ENCODE results near the gene MAP2K5.

Gene MAP2K5

DNA sequence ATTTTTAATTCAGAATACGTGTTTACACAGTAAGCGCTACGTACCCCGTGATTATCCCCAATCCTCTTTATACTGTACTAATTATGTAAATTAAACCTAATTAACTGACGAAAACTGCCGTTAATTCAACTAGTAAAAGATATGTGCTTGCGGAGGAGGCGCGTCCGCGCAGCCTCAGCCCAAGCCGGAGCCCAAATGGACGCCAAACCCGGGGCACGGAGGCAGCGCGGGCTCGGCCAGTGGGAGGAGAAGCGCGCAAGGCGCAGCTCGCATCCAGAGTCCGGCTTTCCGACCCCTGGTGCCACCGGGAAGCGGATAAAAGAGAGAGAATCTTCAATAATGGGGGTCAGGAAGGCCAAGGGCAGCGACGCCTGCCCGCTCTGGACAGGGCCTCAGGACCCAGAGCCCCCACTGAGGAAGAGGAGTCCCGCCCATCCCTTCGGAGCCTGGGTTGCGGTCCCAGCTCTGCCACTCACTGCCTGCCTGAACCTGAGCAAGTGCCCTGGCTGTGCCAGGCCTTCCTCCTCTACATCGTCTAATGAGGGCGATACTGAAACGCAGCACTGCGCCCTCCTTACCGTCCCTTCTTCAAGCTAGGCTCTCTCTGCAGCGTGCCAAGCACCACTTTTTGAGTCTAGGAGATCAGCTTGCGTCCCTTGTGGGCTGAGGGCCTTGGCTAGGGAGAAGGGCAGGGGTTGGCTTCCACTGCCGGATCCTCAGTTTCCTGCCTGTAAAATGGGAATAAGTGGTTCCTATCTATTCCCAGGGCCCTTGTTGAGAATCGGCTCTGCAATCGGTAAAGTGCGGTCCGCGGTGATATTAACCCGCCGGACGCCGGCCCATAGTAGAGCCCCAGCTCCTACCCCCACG, 277.9 kb downstream of the MAP2K5 start:
- DNase-seq: no peak
- no peak for TF ChIP-seq GATA1 (IDR thresholded peaks at IDR 0.05; ENCODE audit: low read depth, low read length)
- no peak for TF ChIP-seq POLR2A (IDR thresholded peaks at IDR 0.05; ENCODE audit: low read length)

DNA sequence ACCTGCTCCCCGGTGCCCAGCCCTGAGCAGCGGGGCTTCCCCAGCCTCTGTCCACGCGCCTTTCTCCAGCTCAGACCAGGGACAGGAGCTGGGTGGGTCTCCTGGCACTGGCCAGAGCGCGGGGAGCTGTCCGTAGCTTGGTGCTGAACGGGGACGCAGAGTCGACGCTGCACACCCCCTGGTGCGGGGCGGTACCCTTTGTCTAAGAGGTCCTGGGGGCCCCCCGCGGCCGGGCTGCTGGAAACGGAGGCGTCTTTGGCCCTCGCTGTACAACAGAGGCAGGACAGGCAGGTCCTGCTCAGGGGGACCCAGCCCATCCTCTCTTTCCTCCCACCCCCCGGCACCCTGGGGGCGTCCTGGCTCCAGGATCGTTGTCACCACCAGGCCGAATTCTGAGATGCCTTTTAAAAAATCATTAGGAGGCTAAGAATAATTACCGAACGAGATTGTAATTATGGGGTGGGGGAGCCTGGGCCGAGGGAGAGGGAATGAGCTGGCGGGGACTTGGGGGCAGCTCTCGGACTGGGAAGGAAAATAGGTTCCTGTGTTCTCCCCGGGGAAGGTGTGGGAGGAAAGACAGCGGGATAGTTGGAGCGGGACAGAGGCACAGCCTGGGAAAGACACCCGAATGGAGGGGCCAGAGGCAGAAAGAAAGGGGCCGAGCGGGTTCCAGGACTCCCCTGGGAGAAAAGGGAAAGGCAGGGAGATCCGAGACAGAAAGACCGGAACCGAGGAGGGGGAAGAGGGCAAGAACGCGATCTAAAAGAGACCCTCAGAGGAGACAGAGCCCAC, 278.7 kb downstream of the MAP2K5 start:
- DNase-seq: peak; percentile 50 to 59
- TF ChIP-seq POLR2A (IDR thresholded peaks at IDR 0.05; ENCODE audit: low read length) (no peak), GATA1 (IDR thresholded peaks at IDR 0.05; ENCODE audit: low read depth, low read length) (no peak)

DNA sequence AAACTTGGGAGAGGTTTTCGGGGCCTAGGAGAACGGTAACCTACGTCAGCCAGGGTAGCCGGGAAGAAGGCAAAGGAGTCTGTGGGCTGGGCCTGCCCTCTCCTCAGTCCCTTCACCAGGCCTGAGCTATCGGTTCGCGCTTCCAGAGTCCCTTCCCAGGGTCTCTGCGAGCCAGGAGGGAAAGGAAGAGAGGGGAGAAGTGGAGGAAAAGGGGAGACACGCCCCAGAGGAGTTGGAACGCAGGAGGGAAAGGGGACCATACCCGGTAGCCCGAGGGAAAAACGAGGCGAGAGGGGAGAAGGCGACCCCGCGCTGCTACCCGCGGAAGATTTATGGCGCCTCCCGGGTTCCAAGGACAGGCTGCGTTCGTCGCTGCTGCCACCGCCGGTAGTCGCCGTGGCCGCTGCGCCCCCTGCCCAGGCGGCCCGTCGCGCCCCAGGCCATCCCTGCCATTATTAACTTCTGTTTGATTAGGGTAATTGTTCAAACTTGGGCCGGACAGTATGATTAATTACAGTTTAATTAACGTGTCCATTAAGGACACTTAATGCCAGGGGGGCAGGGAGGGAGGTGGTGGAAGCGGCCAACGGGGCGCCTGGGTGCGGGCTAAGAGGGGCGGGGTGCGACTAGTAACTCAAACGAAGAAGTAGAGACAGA, 279.4 kb downstream of the MAP2K5 start:
- TF ChIP-seq GATA1 (IDR thresholded peaks at IDR 0.05; ENCODE audit: low read depth, low read length) (no peak), POLR2A (IDR thresholded peaks at IDR 0.05; ENCODE audit: low read length) (no peak)
- DNase-seq: no peak

- DNase-seq: no peak
- TF ChIP-seq POLR2A (IDR thresholded peaks at IDR 0.05; ENCODE audit: low read length): no peak
These were observed 280.2 kb downstream of the MAP2K5 start for GRCh38 chr15:67822537-67823313.

DNA sequence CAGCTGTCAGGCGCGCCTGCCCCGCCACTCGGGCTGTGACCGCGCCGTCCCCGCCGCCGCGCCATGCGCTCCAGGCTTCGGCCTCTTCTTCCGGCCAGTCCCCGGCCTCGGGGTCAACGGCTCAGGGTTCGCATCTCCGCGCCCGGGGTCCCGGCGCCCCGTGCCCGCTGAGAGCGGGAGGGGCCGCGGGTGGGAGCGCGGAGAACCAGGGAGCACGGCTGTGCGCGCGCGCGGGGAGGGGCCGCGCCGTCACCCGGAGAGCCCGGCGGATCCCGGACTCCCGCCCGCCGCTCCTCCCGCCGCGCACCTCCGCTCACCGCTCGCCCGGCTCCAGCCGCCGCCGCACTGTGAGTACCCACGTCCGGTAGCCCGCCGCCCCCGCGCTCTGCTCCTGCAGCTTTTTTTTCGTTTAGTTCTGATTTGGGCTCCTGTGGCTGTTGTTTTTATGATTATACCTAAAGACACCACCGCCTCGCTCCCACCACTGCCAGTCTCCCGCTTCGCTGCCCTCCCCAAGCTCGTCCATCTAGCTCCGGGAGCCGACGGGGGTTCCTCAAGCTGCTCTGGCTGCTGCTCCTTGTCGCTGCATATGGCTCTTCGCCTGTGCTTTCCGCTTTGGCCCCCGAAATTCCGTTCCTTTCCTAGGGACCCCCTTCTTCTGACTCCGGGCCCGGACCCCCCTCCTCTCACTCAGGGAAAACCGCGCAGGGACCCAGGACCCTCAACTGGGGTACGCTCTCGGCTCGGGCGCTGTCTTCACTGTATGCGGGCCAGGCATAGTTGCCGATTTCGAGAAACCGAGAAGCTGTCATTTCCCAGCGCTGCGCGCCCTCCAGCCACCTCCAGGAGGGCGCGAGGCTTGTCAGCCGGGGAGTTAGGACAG, 281.1 kb downstream of the MAP2K5 start:
- DNase-seq: no peak
- TF ChIP-seq POLR2A (IDR thresholded peaks at IDR 0.05; ENCODE audit: low read length) (no peak), GATA1 (IDR thresholded peaks at IDR 0.05; ENCODE audit: low read depth, low read length) (no peak)

DNA sequence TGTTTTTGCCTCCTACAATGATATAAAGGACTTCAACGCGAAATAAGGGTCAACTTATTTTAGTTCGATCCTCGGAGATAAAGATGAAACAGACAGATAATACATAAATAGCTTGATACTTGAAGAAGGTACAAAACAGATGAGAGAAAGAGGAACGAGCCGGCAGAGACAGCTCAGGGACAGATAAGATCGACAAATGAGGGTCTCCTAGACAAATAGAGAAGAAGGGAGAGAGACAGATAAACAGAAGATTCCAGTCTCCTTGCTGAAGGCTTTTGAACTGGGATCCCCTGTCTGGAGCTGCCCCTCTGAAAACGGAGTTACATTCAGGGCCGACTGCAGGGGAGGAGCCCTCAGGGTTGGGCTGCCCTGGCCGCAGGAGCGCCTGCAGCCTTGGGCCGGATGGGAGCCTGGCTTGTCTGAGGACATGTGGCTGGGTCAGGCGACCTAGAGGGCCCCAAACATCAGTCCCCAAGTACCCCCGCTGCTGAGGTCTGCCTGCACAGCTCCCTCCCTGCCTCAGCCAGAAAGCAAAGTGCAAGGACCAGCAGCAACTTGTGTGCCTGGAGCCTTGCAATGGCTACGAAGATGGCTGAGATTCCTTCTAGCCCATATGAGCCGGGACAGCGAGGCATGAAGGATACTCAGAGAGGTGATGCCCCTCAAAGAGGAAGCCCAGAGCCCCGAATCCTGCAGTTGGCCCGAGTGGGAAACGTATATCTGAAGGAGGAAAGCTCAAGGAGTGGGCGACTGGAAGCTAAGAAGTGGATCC, 281.9 kb downstream of the MAP2K5 start:
- no peak for TF ChIP-seq GATA1 (IDR thresholded peaks at IDR 0.05; ENCODE audit: low read depth, low read length)
- TF ChIP-seq POLR2A (IDR thresholded peaks at IDR 0.05; ENCODE audit: low read length): no peak
- DNase-seq: no peak

DNA sequence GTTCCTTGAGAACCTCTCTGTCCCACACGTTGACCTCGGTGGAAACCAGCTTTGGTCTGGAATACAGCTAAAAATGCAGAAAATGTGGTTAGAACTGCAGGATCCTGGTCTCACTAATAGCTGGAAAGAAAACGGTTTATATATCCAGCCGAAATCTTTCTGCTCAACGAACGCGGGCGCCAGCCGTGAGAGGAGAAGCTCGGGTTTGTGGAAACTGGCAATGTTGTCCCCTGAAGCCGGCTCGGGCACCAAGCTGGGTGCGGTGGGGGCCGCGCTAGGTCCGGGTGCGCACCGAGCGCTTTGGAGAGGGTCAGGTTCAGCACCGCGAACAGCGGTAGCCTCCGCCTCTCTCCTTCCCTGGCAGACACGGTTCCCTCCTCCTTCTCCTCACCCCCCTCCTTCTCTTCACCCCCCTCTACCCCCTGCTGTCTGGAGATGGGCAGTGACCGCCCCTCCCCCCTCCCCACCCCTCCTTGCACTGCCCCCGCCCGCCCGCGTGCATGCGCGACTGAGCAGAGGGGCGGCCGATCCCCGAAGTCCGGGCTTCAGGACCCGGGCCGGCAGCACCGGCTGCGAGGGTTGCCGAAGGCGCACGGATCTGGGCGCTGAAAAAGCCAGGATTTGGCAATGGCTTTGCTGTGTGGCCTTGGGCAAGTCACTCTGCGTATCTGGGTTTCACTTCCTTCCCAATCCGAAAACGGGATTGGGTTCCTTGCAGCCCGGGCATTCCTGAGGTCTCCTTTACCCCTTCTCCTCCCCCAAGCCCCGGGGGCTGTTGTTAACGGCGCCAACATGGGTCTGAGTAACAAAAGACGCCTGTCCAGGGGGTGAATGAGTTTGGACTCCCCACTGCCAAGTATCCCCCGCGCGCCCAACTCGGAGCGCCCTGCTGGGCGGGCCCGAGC, 282.7 kb downstream of the MAP2K5 start, which contains the start of gene SKOR1:
SKOR1 (plus strand) TSS at position 534 of the 905 bp plus-strand sequence; CDS start at position 628, 94 bp downstream.
- no peak for TF ChIP-seq GATA1 (IDR thresholded peaks at IDR 0.05; ENCODE audit: low read depth, low read length)
- TF ChIP-seq POLR2A (IDR thresholded peaks at IDR 0.05; ENCODE audit: low read length): no peak
- peak; percentile 10 to 24 for DNase-seq

- TF ChIP-seq POLR2A (IDR thresholded peaks at IDR 0.05; ENCODE audit: low read length): no peak
- TF ChIP-seq GATA1 (IDR thresholded peaks at IDR 0.05; ENCODE audit: low read depth, low read length): no peak
- DNase-seq: peak; percentile 19 to 20
These were observed 283.6 kb downstream of the MAP2K5 start for GRCh38 chr15:67825881-67826716.

- no peak for DNase-seq
- TF ChIP-seq POLR2A (IDR thresholded peaks at IDR 0.05; ENCODE audit: low read length) (no peak), GATA1 (IDR thresholded peaks at IDR 0.05; ENCODE audit: low read depth, low read length) (no peak)
These were observed 284.4 kb downstream of the MAP2K5 start for GRCh38 chr15:67826717-67827561.
